Astrocyte of the spinal cord (primary cell): ENCODE data around the gene DSTYK.
"Not testable (repeated sequence)": the region's sequence is repeated elsewhere in the genome, so short reads cannot be mapped to it uniquely, and the experiment has no call there.

Experiments
- DNase-seq: peaks from one replicate; pipeline ENCODE4 v3.0.0; 2011; ENCODE audit warnings: low read depth, low spot score
- H3K4me3 ChIP-seq: 2 replicates; pipeline ENCODE4 v1.5.1; 2011; ENCODE audit warnings: low read depth, mild to moderate bottlenecking, low read length, moderate library complexity
- in situ Hi-C: cut with HindIII; loops from 2 replicates; pipeline ENCODE4 v1.10.0; 2017; ENCODE audit warnings: low sequenced_read_pairs
- TF ChIP-seq, protein P1 (sequence below): IDR thresholded peaks from 2 replicates; pipeline ENCODE4 v1.5.1; 2012; ENCODE audit warnings: low read depth, mild to moderate bottlenecking, low read length, inconsistent platforms

Gene DSTYK

DNA sequence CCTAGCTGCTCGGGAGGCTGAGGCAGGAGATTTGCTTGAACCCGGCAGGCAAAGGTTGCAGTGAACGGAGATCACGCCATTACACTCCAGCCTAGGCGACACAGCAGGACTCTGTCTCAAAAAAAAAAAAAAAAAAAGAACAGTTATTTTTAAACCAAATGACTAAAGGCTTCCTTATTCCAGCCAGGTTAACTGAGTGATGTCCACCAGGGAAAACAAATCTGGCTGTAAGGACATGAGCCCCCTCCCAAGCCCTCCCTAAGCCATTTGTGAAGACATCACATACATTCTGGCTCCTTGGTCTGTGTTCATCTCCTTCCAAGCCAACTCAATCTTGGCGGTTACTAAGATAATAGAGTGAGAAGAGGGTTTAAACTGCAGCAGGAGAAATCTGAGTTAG is 24.4 kb upstream of the DSTYK start:
- H3K4me3 ChIP-seq = no peak overlapping the region
- TF ChIP-seq, protein P1, sequence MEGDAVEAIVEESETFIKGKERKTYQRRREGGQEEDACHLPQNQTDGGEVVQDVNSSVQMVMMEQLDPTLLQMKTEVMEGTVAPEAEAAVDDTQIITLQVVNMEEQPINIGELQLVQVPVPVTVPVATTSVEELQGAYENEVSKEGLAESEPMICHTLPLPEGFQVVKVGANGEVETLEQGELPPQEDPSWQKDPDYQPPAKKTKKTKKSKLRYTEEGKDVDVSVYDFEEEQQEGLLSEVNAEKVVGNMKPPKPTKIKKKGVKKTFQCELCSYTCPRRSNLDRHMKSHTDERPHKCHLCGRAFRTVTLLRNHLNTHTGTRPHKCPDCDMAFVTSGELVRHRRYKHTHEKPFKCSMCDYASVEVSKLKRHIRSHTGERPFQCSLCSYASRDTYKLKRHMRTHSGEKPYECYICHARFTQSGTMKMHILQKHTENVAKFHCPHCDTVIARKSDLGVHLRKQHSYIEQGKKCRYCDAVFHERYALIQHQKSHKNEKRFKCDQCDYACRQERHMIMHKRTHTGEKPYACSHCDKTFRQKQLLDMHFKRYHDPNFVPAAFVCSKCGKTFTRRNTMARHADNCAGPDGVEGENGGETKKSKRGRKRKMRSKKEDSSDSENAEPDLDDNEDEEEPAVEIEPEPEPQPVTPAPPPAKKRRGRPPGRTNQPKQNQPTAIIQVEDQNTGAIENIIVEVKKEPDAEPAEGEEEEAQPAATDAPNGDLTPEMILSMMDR = no peak
- no peak for DNase-seq
- in situ Hi-C loops = no loop called here

DNA sequence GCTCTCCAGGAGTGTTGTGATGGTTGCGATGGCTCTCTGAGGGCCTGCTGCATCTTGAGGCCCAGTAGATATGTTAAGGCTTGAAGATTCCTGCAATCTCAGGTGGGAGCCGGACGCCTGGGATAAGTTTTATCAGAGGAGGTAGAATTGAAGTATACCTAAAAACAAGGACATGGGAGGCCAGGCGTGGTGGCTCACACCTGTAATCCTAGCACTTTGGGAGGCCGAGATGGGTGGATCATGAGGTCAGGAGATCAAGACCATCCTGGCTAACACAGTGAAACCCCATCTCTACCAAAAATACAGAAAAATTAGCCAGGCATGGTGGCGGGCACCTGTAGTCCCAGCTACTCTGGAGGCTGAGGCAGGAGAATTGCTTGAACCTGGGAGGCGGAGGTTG is 22.5 kb upstream of the DSTYK start:
- H3K4me3 ChIP-seq, in situ Hi-C loops, DNase-seq: not testable (repeated sequence)

DNA sequence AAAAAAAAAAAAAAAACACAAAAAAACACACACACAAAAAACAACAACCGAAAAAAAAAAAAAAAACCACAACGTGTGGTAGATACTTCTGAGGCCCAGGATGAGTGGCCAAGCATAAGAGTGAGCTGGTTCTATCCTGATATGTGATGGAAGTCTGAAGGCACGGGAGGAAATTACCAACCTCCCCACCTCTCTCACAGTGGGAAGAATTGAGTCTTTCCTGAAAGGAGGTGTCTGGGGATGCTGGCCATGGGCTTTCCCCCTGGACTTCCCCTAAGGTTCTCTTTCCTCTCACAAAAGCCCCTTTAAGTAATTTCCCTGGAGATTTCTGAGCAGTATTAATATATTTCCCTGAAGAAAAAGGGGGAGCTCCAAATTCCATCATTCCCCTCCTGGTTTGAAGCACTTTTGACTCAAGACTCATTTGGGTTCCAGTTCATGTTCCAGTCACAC is 21.5 kb upstream of the DSTYK start:
- TF ChIP-seq, protein P1 = no peak
- no peak for DNase-seq
- in situ Hi-C loops = no loop called here
- no peak overlapping the region for H3K4me3 ChIP-seq

DNA sequence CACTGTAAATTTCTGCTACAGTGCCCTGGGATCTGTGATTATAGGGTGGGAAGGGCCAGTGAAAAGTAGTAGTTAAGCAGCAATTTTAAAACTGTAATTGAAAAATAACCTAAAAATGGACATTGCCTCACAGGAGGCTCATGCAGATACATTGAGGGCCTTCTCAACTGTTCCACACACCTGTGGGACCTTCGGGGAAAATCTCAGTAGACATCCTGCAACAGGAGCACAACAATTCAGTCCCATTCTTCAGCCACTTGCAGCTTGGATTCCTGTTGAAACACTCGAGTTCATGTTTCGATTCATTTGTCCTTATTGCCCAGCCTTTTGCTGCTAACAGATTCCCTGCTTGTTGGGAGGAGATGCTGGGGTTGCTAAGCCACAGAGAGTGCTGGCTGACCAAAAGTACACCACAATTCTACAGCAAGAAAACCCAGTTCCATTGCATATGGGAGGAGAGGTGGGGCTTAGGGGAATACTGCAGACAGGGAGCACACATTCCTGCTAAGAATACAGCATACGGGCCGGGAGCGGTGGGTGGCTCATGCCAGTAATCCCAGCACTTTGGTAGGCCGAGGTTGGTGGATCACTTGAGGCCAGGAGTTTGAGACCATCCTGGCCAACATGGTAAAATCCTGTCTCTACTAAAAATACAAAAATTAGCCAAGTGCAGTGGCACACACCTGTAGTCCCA is 20.8 kb upstream of the DSTYK start:
- in situ Hi-C loops = no loop called here
- no peak overlapping the region for H3K4me3 ChIP-seq
- no peak for DNase-seq
- TF ChIP-seq, protein P1 = no peak

DNA sequence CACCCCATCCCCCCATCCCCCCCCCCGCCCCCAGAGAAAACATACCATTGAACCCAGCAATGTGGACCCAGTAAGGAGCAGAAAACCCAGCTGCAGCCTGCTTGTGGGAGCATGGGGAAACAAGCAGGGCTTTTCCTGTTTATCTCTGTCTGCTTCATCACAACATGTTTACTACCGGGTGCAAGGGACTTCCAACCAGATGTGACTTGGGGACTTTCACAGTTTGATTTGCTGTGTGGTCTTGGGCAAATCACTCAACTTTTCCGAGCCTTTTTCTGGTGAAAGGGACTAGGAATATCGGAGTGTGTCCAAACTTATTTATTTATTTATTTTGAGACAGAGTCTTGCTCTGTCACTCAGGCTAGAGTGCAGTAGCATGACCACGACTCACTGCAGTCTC is 19.5 kb upstream of the DSTYK start:
- in situ Hi-C loops = no loop called here
- TF ChIP-seq, protein P1 = no peak
- no peak overlapping the region for H3K4me3 ChIP-seq
- no peak for DNase-seq

DNA sequence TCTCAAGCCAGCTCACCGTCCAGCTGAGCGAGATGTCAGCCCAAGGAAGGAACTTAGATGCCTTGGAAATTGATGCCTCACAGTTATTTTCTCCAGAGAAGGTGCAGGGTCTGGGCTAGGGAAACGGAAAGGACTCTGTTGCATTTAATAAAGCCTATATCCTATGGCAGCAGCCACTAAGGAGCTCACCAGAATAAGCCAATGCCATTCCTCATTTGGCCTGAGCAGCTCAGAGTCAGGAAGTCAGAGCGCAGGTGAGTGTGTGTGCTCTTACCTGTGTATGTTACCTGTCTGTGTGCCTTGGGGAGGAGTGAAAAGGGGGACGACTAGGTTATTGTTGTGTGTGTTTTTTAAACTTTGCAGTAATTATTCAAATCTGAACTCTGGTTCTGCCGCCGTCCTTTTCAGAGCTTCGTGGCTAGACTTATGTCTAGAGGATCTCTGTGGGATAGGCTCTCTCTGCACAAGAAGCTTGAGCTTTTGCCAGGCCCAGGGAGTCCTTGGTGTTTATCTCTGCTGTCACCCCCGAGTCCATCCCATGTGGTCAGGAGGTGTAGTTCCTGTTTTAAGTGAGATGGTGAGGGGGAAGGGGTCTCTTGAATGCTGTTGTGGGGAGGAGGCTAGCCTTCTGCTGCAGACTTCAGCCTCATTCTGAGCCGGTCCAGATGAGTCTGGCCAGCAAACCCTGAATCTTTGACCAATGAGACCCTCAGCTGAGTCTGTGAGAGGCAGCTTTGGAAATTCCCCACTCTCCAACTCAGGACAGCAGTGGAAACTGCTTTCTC is 18.6 kb upstream of the DSTYK start:
- DNase-seq = no peak
- in situ Hi-C loops = no loop called here
- TF ChIP-seq, protein P1 = no peak
- no peak overlapping the region for H3K4me3 ChIP-seq

DNA sequence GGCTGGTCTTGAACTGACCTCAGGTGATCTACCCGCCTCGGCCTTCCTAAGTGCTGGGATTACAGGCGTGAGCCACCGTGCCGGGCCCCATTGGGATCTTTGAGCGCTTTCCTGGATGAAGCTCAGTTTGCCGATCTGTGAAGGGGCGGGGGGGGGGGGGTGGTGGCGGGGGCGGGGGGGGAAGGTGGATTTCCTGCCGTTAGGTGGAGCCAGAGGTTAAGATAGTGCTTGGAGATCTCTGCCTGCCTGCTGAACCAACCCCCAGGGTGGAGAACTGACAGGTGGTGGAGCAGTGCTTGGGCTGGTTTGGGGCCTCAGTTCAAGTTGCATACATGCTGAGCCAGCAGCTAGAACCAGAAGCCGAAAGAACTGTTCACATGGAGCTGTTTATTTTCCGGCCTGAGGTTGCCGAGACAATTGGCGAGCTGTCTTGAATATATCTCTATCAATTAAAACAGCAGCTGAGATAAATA is 17.9 kb upstream of the DSTYK start:
- in situ Hi-C loops = no loop called here
- TF ChIP-seq, protein P1 = peak; percentile 18
- H3K4me3 ChIP-seq = peak overlapping the region; percentile 66
- peak; percentile 40 for DNase-seq
